ENCODE results near the gene APCDD1L.

DNA sequence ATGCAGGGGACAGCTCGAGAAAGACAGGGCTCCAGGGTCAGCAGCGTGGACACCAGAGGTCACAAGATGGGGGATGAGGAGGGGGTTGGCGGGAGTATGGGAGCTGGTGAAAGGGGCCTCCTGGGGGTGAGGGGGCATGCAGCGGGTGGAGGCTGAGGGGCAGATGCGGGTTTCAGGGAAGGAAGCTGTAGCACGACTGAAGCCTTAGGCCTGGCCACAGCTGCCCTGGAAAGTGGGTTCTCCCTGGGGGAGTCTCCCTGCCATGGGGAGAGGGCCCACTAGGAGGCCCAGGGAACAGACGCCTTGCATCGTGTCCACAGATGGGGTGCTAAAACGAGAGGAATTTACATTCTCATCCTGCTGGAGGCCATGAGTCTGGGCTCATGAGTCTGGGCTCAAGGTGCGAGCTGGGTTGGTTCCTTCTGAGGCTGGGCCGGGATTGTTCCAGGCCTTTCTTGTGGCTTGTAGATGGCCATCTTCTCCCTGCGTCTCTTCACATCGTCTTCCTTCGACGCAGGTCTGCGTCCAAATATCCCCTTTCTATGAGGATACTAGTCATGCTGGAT is 18.0 kb downstream of the APCDD1L start:
- TF ChIP-seq, protein P1, sequence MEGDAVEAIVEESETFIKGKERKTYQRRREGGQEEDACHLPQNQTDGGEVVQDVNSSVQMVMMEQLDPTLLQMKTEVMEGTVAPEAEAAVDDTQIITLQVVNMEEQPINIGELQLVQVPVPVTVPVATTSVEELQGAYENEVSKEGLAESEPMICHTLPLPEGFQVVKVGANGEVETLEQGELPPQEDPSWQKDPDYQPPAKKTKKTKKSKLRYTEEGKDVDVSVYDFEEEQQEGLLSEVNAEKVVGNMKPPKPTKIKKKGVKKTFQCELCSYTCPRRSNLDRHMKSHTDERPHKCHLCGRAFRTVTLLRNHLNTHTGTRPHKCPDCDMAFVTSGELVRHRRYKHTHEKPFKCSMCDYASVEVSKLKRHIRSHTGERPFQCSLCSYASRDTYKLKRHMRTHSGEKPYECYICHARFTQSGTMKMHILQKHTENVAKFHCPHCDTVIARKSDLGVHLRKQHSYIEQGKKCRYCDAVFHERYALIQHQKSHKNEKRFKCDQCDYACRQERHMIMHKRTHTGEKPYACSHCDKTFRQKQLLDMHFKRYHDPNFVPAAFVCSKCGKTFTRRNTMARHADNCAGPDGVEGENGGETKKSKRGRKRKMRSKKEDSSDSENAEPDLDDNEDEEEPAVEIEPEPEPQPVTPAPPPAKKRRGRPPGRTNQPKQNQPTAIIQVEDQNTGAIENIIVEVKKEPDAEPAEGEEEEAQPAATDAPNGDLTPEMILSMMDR (IDR thresholded peaks at IDR 0.05), result no peak
- TF ChIP-seq POLR2AphosphoS5 (IDR thresholded peaks at IDR 0.05), result no peak
- no peak for TF ChIP-seq POLR2A (IDR thresholded peaks at IDR 0.05)

Measured in breast epithelium (tissue), 3 donors.